Measurements from ENCODE around the gene FGA. TPM values are rescaled to one million over a fixed set of nuclear protein-coding genes. Genes with fewer than 3 reads are reported as not detected.

Gene FGA
- total RNA-seq = not detected

GRCh38 chr4:154590329-154591006 lies at the start of gene FGA:
Gene FGA, minus strand, starts transcription at chr4:154590742. Its CDS starts 55 bp downstream, at chr4:154590687.
- no peak for TF ChIP-seq CTCF (IDR thresholded peaks at IDR 0.05)
- DNase-seq (ENCODE audit: low spot score) (no peak), ATAC-seq (ENCODE audit: low FRiP score) (no peak)

GRCh38 chr4:154634058-154634457 lies 43.5 kb upstream of the FGA start:
- DNase-seq (ENCODE audit: low spot score) (no peak), ATAC-seq (ENCODE audit: low FRiP score) (no peak)
- TF ChIP-seq CTCF (IDR thresholded peaks at IDR 0.05) = no peak

GRCh38 chr4:154631828-154632227 lies 41.3 kb upstream of the FGA start:
- ATAC-seq (ENCODE audit: low FRiP score) (no peak), DNase-seq (ENCODE audit: low spot score) (no peak)
- no peak for TF ChIP-seq CTCF (IDR thresholded peaks at IDR 0.05)

- no peak for DNase-seq (ENCODE audit: low spot score)
- no peak for TF ChIP-seq CTCF (IDR thresholded peaks at IDR 0.05)
- no peak for ATAC-seq (ENCODE audit: low FRiP score)
Measured at GRCh38 chr4:154630324-154630723, 39.8 kb upstream of the FGA start.

- DNase-seq (ENCODE audit: low spot score) (no peak), ATAC-seq (ENCODE audit: low FRiP score) (peak; percentile 91)
- no peak for TF ChIP-seq CTCF (IDR thresholded peaks at IDR 0.05)
Measured at GRCh38 chr4:154626793-154627484, 36.4 kb upstream of the FGA start.

GRCh38 chr4:154625971-154626370 lies 35.4 kb upstream of the FGA start:
- DNase-seq (ENCODE audit: low spot score) (no peak), ATAC-seq (ENCODE audit: low FRiP score) (no peak)
- TF ChIP-seq CTCF (IDR thresholded peaks at IDR 0.05) = no peak

- DNase-seq (ENCODE audit: low spot score) = no peak
- TF ChIP-seq CTCF (IDR thresholded peaks at IDR 0.05) = no peak
Measured at GRCh38 chr4:154623995-154624394, 33.5 kb upstream of the FGA start.

More at GRCh38 chr4:154623995-154624394, 33.5 kb upstream of the FGA start:
- ATAC-seq (ENCODE audit: low FRiP score) = no peak

Data from omental fat pad (tissue), 4 donors.